Activated T-helper 2 cell treated with anti-CD3 and anti-CD28 coated beads, Interferon-gamma antibody, Interleukin-2, Interleukin-4, amounts not matched to agents 10 μg/mL and 5 μg/mL and 100 μg/mL, durations not matched to agents 14 hours and 24 hours and 36 hours (primary cell): ENCODE results near the gene EDDM13. TPM values are rescaled to one million over a fixed set of nuclear protein-coding genes. Genes with fewer than 3 reads are reported as not detected.
"Not testable (repeated sequence)": the region's sequence is repeated elsewhere in the genome, so short reads cannot be mapped to it uniquely, and the experiment has no call there.

Experiments used
- DNase-seq: peaks from one replicate; pipeline ENCODE4 v3.0.0; 2021; ENCODE audit warnings: low spot score
- H3K27ac Mint-ChIP-seq: one replicate; pipeline ENCODE4 v1.8.0; 2021; ENCODE audit warnings: mixed read lengths
- H3K27me3 Mint-ChIP-seq: one replicate; pipeline ENCODE4 v1.8.0; 2021; ENCODE audit warnings: low read depth, mixed read lengths
- H3K36me3 Mint-ChIP-seq: one replicate; pipeline ENCODE4 v1.8.0; 2021; ENCODE audit warnings: low read depth, mixed read lengths
- H3K4me1 Mint-ChIP-seq: one replicate; pipeline ENCODE4 v1.8.0; 2021; ENCODE audit warnings: low read depth, mixed read lengths
- H3K4me3 Mint-ChIP-seq: one replicate; pipeline ENCODE4 v1.8.0; 2021; ENCODE audit warnings: low read depth, mild to moderate bottlenecking, moderate library complexity, mixed read lengths
- H3K9me3 Mint-ChIP-seq: one replicate; pipeline ENCODE4 v1.8.0; 2021; ENCODE audit warnings: mixed read lengths
- intact Hi-C: fragments of 100-400 bp; cut with micrococcal nuclease; formaldehyde crosslinking; loops from one replicate; pipeline ENCODE4 v1.15.1; 2023
- total RNA-seq: library from RNA; stranded (reverse); gene quantifications from 2 replicates; pipeline ENCODE4 v1.2.3, GENCODE V29; 2022

The EDDM13 gene, protein sequence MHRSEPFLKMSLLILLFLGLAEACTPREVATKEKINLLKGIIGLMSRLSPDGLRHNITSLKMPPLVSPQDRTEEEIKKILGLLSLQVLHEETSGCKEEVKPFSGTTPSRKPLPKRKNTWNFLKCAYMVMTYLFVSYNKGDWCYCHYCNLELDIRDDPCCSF
- 1.7 and 2.2 TPM in 2 replicates for total RNA-seq

GRCh38 chr19:56272161-56272798, at the start of gene EDDM13:
TSS of gene EDDM13 (plus strand) at chr19:56272748. CDS start at chr19:56272835, 87 bp downstream.
- no peaks in the 10 kb centered on the region for H3K36me3 Mint-ChIP-seq
- no peak within 1 kb of the TSS for H3K27ac Mint-ChIP-seq
- H3K4me1 Mint-ChIP-seq: no peaks in the 10 kb centered on the region
- no peak for DNase-seq
- intact Hi-C loops: no loop called here
- H3K27me3 Mint-ChIP-seq: no peaks in the 10 kb centered on the region
- H3K9me3 Mint-ChIP-seq: peaks cover 4% of the 10 kb centered on the region
- no peak within 1 kb of the TSS for H3K4me3 Mint-ChIP-seq

- H3K27me3 Mint-ChIP-seq: peaks cover 5% of the 10 kb centered on the region
- H3K4me3 Mint-ChIP-seq: no peak overlapping the region
- no peaks in the 10 kb centered on the region for H3K4me1 Mint-ChIP-seq
- no peaks in the 10 kb centered on the region for H3K9me3 Mint-ChIP-seq
- H3K27ac Mint-ChIP-seq: no peak overlapping the region
- intact Hi-C loops: no loop called here
- H3K36me3 Mint-ChIP-seq: no peaks in the 10 kb centered on the region
- DNase-seq: no peak
Observed at GRCh38 chr19:56222901-56223300, 49.6 kb upstream of the EDDM13 start.

- no peak for DNase-seq
- Mint-ChIP-seq H3K9me3 (no peaks in the 10 kb centered on the region), H3K27me3 (peaks cover 2% of the 10 kb centered on the region), H3K27ac (no peak overlapping the region), H3K36me3 (no peaks in the 10 kb centered on the region), H3K4me3 (no peak overlapping the region), H3K4me1 (no peaks in the 10 kb centered on the region)
- intact Hi-C loops: no loop called here
Observed at GRCh38 chr19:56223481-56223880, 49.1 kb upstream of the EDDM13 start.

DNA sequence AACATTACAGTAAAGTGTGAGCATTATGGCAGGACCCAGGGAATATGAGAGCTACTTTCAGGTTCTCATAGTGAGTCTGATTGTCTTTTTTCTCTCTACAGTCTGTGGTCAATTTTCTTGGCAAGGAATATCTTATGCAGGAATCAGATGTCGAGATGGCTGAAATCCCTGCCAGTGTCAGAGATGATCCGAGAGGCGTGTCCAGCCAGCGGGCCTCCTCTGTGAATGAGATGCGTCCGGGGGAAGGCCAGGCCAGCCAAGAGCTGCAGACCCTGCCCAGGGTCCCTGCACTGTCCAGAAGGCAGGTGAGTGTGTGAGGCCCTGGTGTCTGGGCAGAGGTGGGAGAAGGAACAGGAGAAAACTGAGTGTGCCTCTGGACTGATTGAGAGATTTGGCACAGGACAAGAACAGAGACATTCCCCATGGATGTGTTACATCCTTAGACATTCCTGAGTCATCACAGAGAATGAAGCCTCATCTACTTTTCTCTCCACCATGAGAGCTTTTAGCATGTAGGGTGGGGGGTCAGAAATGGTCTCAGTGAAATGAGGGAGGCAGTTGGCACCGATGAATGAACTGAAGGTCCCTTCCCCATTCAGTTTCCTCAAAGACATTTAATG, 27.3 kb upstream of the EDDM13 start:
- H3K27me3 Mint-ChIP-seq: no peaks in the 10 kb centered on the region
- intact Hi-C loops: no loop called here
- no peaks in the 10 kb centered on the region for H3K4me1 Mint-ChIP-seq
- DNase-seq: no peak
- H3K4me3 Mint-ChIP-seq: no peak overlapping the region
- no peaks in the 10 kb centered on the region for H3K36me3 Mint-ChIP-seq
- no peak overlapping the region for H3K27ac Mint-ChIP-seq
- H3K9me3 Mint-ChIP-seq: no peaks in the 10 kb centered on the region

DNA sequence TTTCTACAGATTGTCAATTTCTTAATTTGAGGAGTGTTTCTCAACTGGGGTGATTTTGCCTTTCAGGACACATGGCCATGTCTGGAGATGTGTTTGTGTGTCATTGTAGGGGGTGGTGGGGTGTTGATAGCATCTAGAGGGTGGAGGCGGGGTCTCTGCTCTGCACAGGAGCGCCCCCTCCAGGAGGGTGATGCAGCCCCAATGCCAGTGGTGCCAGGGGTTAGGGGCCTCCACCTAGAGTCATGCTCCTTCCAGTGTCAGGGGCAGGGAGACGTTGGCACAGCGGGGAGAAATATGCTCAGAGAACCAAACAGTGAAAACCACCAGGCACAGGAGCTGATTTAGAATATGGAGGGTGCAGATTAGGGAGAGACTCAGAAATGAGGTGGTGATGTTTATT, 26.8 kb upstream of the EDDM13 start:
- H3K4me1 Mint-ChIP-seq, H3K36me3 Mint-ChIP-seq, intact Hi-C loops, H3K27me3 Mint-ChIP-seq, DNase-seq, H3K9me3 Mint-ChIP-seq, H3K4me3 Mint-ChIP-seq, H3K27ac Mint-ChIP-seq: not testable (repeated sequence)

DNA sequence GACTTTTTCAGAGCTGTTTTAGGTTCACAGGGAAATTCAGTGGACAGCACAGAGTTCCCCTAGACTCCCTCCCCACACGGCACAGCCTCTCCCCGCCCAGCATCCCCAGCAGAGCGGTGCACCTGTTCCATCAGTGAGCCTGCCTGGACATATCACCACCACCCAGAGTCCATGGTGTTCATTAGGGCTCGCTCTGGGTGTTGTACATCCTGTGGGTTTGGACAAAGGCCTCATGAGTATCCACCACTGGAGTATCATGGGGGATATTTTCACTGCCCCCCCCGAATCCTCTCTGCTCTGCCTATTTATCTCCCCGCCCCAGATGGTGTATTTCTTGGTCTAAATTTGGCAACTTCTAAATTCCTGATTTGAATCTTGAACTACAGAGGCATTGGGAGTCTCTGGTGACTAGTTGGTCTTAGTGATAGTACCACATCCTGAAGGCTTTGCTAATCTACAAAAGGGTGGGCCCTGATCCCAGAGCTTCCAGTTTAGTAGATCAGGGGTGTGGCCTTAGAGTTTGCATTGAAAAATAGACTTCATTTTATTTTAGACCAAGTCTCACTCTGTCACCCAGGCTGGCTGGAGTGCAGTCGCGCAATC, 23.7 kb upstream of the EDDM13 start:
- H3K27me3 Mint-ChIP-seq, H3K27ac Mint-ChIP-seq, intact Hi-C loops, H3K4me1 Mint-ChIP-seq, H3K36me3 Mint-ChIP-seq, H3K4me3 Mint-ChIP-seq, DNase-seq, H3K9me3 Mint-ChIP-seq: not testable (repeated sequence)

DNA sequence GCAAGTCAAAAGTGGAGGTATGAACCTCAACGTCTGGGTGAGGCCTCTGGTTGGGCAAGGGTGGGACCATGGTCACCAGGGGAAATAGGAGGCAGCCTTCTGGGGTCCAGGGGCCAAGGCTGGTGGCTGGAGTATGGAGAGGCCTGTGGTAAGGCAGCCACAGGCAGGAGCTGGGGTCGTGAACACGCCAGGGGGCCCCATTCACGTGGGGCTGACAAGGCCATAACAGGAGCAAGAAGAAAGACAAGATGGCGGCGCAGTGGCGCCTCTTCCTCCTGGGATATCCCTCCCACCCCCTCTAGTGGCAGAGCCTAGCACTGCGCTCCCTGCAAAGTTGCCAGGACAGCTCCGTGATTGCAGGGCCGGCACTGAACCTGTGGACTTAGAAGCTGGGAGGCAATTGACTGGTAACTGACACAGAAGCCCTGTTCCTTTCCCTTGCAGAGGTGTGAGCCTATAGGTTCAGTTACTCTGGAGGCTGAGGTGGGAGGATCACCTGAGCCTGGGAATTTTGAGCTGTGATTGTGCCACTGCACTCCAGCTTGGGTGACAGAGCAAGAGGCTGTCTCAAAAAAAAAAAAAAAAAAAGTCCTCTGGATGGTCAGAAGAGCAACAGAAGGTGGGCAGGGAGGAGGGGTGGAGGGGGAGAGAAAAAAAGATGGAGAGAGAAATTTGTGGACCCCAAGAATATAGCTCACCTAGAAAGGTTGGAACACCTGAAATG, 19.7 kb upstream of the EDDM13 start:
- no peak overlapping the region for H3K27ac Mint-ChIP-seq
- H3K4me3 Mint-ChIP-seq: no peak overlapping the region
- intact Hi-C loops: loop anchor here (5.0 kb wide), 1 partner anchor 171 kb away; no protein-coding TSS in a partner anchor
- DNase-seq: peak; percentile 53
- H3K4me1 Mint-ChIP-seq: no peaks in the 10 kb centered on the region
- no peaks in the 10 kb centered on the region for H3K27me3 Mint-ChIP-seq
- H3K9me3 Mint-ChIP-seq: no peaks in the 10 kb centered on the region
- H3K36me3 Mint-ChIP-seq: no peaks in the 10 kb centered on the region

- intact Hi-C loops: loop anchor here (5.0 kb wide), 1 partner anchor 171 kb away; no protein-coding TSS in a partner anchor
- H3K27me3 Mint-ChIP-seq: no peaks in the 10 kb centered on the region
- DNase-seq: no peak
- H3K4me3 Mint-ChIP-seq: no peak overlapping the region
- no peak overlapping the region for H3K27ac Mint-ChIP-seq
- no peaks in the 10 kb centered on the region for H3K9me3 Mint-ChIP-seq
- no peaks in the 10 kb centered on the region for H3K4me1 Mint-ChIP-seq
- no peaks in the 10 kb centered on the region for H3K36me3 Mint-ChIP-seq
Observed at GRCh38 chr19:56253737-56254136, 18.8 kb upstream of the EDDM13 start.

DNA sequence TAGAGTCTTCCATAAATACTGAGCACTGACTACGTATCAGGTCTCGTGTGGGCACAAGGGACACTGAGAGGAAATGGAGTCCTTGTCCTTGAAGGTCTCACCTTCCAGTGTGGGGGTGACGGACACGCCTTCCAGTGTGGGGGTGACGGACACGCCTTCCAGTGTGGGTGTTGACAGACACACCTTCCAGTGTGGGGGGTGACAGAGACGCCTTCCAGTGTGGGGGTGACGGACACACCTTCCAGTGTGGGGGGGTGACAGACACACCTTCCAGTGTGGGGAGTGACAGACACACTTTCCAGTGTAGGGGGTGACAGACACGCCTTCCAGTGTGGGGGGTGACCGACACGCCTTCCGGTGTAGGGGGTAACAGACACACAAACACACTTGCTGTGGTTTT, 14.3 kb upstream of the EDDM13 start:
- H3K4me3 Mint-ChIP-seq: no peak overlapping the region
- no peaks in the 10 kb centered on the region for H3K36me3 Mint-ChIP-seq
- peaks cover 1% of the 10 kb centered on the region for H3K4me1 Mint-ChIP-seq
- H3K27ac Mint-ChIP-seq: no peak overlapping the region
- intact Hi-C loops: no loop called here
- no peaks in the 10 kb centered on the region for H3K27me3 Mint-ChIP-seq
- no peak for DNase-seq
- no peaks in the 10 kb centered on the region for H3K9me3 Mint-ChIP-seq

- H3K4me1 Mint-ChIP-seq: peaks cover 1% of the 10 kb centered on the region
- H3K36me3 Mint-ChIP-seq: no peaks in the 10 kb centered on the region
- no peaks in the 10 kb centered on the region for H3K27me3 Mint-ChIP-seq
- intact Hi-C loops: no loop called here
- DNase-seq: no peak
- H3K27ac Mint-ChIP-seq: no peak overlapping the region
- no peak overlapping the region for H3K4me3 Mint-ChIP-seq
- no peaks in the 10 kb centered on the region for H3K9me3 Mint-ChIP-seq
Observed at GRCh38 chr19:56261145-56261544, 11.4 kb upstream of the EDDM13 start.

DNA sequence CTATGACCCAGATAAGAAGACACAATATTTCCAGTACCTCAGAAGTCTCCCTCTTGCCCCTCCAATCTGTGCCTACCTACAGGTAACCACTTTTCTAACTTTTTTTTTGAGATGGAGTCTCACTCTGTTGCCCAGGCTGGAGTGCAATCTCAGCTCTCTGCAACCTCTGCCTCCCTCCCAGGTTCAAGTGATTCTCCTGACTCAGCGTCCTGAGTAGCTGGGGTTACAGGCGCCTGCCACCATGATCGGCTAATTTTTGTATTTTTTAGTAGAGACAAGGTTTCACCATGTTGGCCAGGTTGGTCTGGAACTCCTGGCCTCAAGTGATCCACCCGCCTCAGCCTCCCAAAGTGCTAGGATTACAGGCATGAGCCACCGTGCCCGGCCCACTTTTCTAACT, 10.6 kb upstream of the EDDM13 start:
- DNase-seq, H3K27me3 Mint-ChIP-seq: not testable (repeated sequence)

DNA sequence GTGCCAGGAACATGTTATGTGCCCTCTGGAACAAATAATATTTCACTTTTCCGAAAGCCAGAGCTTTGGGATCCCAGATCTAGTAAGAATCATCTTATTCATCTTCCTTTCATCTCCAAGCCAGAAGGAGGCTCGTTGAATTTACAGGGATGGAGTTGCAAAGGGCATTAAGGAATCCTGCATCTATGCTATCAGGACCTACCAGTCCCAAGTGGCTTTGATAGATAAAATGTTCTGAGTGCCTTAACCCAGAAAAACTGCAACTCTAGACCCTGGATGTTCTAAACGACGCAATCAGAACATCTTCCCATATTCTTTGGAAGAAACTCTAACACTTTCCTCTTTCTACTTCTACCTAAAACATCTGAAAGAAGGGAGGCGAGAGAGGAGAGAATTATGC, 9.2 kb upstream of the EDDM13 start:
- no peak for DNase-seq
- Mint-ChIP-seq H3K9me3 (no peaks in the 10 kb centered on the region), H3K27me3 (no peaks in the 10 kb centered on the region), H3K36me3 (no peaks in the 10 kb centered on the region), H3K4me3 (no peak overlapping the region), H3K27ac (no peak overlapping the region), H3K4me1 (peaks cover 1% of the 10 kb centered on the region)
- intact Hi-C loops: no loop called here

More for the DNA sequence above, 10.6 kb upstream of the EDDM13 start:
- H3K9me3 Mint-ChIP-seq, intact Hi-C loops, H3K4me3 Mint-ChIP-seq, H3K4me1 Mint-ChIP-seq, H3K36me3 Mint-ChIP-seq, H3K27ac Mint-ChIP-seq: not testable (repeated sequence)
